Breast epithelium (tissue), 4 donors: ENCODE results near the gene PPP1R37. TPM values are rescaled to one million over a fixed set of nuclear protein-coding genes. Genes with fewer than 3 reads are reported as not detected.

Experiments used
- DNase-seq, 2 donors: peaks; one replicate each; pipeline ENCODE4 v3.0.0-alpha.2; 2019; ENCODE audit warnings: low spot score in 2 of 2
- H3K27ac ChIP-seq, 2 donors: fragments of 200-600 bp; sonication (generic) in 1 of 2; one replicate each; pipeline ENCODE4 v1.5.1; 2016 to 2019; ENCODE audit warnings: mild to moderate bottlenecking in 1 of 2
- H3K27me3 ChIP-seq, 2 donors: fragments of 200-600 bp; sonication (generic) in 1 of 2; one replicate each; pipeline versions ENCODE4 v1.5.1 to v1.6.0; 2017 to 2019; ENCODE audit warnings: control low read depth in 1 of 2, mild to moderate bottlenecking in 1 of 2
- H3K36me3 ChIP-seq: fragments of 200-600 bp; one replicate; pipeline ENCODE4 v1.5.1; 2019
- H3K4me1 ChIP-seq, 2 donors: fragments of 200-600 bp; sonication (generic); one replicate each; pipeline ENCODE4 v1.5.1; 2016 to 2019; ENCODE audit warnings: control low read depth in 1 of 2
- H3K4me3 ChIP-seq, 3 donors: fragments of 200-600 bp; sonication (generic); 1 replicate in 2 of 3; 2 replicates in 1 of 3; pipeline ENCODE4 v1.5.1; 2016 to 2019; ENCODE audit warnings: mild to moderate bottlenecking in 3 of 3, moderate library complexity in 2 of 3
- H3K9me3 ChIP-seq, 2 donors: fragments of 200-600 bp; sonication (generic) in 1 of 2; one replicate each; pipeline ENCODE4 v1.5.1; 2016 to 2019; ENCODE audit warnings: control low read depth in 1 of 2
- CTCF ChIP-seq, 3 donors: fragments of 450-650 bp; IDR thresholded peaks; one replicate each; pipeline ENCODE4 v1.5.1; 2016 to 2017; ENCODE audit warnings: antibody characterized with exemption in 3 of 3, mild to moderate bottlenecking in 3 of 3, moderate library complexity in 3 of 3
- POLR2A ChIP-seq: fragments of 450-650 bp; IDR thresholded peaks from one replicate; pipeline ENCODE4 v1.6.1; 2016; ENCODE audit warnings: antibody characterized with exemption, mild to moderate bottlenecking, moderate library complexity
- POLR2AphosphoS5 ChIP-seq, 3 donors: sonication (generic); formaldehyde crosslinking; IDR thresholded peaks; one replicate each; pipeline ENCODE4 v1.6.1; 2017; ENCODE audit warnings: antibody characterized with exemption in 3 of 3
- intact Hi-C: fragments of 100-400 bp; cut with DNase I; formaldehyde crosslinking; loops from one replicate; pipeline ENCODE4 v1.15.1; 2023; ENCODE audit warnings: low total_unique reads
- total RNA-seq, 3 donors: library from RNA; depleted of rRNA; stranded (reverse); fragments of >200 nt; gene quantifications; one replicate each; pipeline ENCODE4 v1.1.0, GENCODE V29; 2016

PPP1R37 gene
- total RNA-seq, 3 donors from 2014 or later, result 18.6 to 50.8 (median 33.8) TPM

DNA sequence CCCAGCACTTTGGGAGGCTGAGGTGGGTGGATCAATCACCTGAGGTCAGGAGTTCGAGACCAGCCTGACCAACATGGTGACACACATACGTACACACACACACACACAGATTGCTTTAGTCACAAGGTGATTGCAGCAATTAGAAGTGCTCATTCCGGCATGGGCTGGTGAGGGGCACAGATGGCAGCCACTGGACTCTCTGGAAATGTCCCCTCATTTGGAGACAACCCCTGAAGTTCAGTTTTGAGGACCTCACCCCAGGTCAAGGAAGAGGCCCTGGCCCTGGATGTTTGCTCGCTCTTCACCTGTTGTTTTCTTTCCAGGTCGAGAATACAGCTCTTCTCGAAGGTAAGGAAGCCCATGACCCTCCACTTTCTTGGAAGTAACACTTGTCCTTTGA is 22.8 kb upstream of the PPP1R37 start:
- no peaks in the 10 kb centered on the region for H3K27me3 ChIP-seq
- no peak overlapping the region for H3K4me3 ChIP-seq
- peaks cover 10 to 34% of the 10 kb centered on the region in 2 donors for H3K4me1 ChIP-seq
- peaks cover 8% of the 10 kb centered on the region for H3K36me3 ChIP-seq
- H3K9me3 ChIP-seq, result no peaks in the 10 kb centered on the region
- H3K27ac ChIP-seq, result peak overlapping the region; percentile 66 to 87
- no peak for TF ChIP-seq POLR2AphosphoS5 (IDR thresholded peaks at IDR 0.05)
- TF ChIP-seq CTCF (IDR thresholded peaks at IDR 0.05), result no peak
- no peak for TF ChIP-seq POLR2A
- DNase-seq, result no peak
- intact Hi-C loops, result no loop called here

GRCh38 chr19:45070861-45071544 is 22.0 kb upstream of the PPP1R37 start:
- H3K27me3 ChIP-seq, result no peaks in the 10 kb centered on the region
- H3K36me3 ChIP-seq, result peaks cover 8% of the 10 kb centered on the region
- peak overlapping the region; percentile 66 to 87 for H3K27ac ChIP-seq
- peaks cover 10 to 34% of the 10 kb centered on the region in 2 donors for H3K4me1 ChIP-seq
- peak overlapping the region in 1 of 3 donors; percentile 35 for H3K4me3 ChIP-seq
- intact Hi-C loops, result no loop called here
- TF ChIP-seq CTCF (IDR thresholded peaks at IDR 0.05) (no peak), POLR2A (no peak), POLR2AphosphoS5 (IDR thresholded peaks at IDR 0.05) (peak in 1 of 3 donors; percentile 67)
- DNase-seq, result peak; percentile 62 to 93
- H3K9me3 ChIP-seq, result no peaks in the 10 kb centered on the region

GRCh38 chr19:45071545-45071938 is 21.4 kb upstream of the PPP1R37 start:
- intact Hi-C loops, result no loop called here
- peak in 1 of 2 donors; percentile 67 for DNase-seq
- Histone ChIP-seq H3K4me1 (peaks cover 10 to 34% of the 10 kb centered on the region in 2 donors), H3K4me3 (peak overlapping the region in 1 of 3 donors; percentile 35), H3K27ac (peak overlapping the region; percentile 66 to 87), H3K9me3 (no peaks in the 10 kb centered on the region), H3K36me3 (peaks cover 8% of the 10 kb centered on the region), H3K27me3 (no peaks in the 10 kb centered on the region)
- TF ChIP-seq POLR2A (no peak), POLR2AphosphoS5 (IDR thresholded peaks at IDR 0.05) (peak in 1 of 3 donors; percentile 1)

DNA sequence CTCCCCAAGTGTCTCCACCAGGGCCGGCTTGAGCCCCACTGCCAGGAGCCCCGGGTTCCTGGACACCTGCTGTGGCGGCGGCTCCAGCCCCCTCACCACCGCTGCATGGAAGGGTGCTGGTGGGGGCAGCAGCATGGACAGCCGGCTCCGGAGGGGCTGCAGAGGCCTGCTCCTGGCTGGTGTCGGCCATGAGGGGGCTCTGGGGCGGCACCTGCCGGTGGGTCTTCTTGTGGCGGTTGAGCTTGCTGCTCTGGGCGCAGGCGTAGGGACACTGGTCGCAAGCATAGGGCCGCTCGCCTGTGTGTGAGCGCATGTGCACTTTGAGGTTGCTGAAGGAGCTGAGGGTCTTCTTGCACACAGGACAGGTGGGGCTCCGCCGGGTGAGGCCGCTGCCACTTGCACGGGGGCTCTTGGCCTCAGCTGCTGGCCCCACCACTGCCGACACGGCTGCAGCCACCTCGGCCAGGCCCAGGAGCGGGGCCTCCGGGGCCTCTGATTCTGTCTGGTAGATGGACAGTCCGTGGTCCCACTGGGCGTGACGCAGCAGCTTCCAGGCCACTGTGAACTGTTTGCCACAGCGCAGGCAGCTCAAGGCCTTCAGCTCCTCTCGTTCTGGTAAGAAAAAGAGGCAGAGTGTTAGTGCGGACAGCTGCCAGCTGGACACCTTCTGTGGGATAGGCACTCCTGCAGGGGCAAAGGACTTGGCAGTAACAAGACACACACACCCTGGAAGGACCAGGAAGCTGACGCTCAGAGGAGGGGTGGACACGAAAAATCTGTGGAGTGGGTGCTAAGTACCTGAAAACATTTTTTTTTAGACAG is 20.8 kb upstream of the PPP1R37 start:
- peak in 1 of 2 donors; percentile 67 for DNase-seq
- TF ChIP-seq CTCF (IDR thresholded peaks at IDR 0.05) (no peak), POLR2A (no peak), POLR2AphosphoS5 (IDR thresholded peaks at IDR 0.05) (no peak)
- Histone ChIP-seq H3K36me3 (peaks cover 8% of the 10 kb centered on the region), H3K27me3 (no peaks in the 10 kb centered on the region), H3K4me3 (peak overlapping the region in 1 of 3 donors; percentile 25), H3K27ac (peak overlapping the region; percentile 66 to 87), H3K4me1 (peaks cover 10 to 39% of the 10 kb centered on the region in 2 donors), H3K9me3 (no peaks in the 10 kb centered on the region)
- intact Hi-C loops, result no loop called here

DNA sequence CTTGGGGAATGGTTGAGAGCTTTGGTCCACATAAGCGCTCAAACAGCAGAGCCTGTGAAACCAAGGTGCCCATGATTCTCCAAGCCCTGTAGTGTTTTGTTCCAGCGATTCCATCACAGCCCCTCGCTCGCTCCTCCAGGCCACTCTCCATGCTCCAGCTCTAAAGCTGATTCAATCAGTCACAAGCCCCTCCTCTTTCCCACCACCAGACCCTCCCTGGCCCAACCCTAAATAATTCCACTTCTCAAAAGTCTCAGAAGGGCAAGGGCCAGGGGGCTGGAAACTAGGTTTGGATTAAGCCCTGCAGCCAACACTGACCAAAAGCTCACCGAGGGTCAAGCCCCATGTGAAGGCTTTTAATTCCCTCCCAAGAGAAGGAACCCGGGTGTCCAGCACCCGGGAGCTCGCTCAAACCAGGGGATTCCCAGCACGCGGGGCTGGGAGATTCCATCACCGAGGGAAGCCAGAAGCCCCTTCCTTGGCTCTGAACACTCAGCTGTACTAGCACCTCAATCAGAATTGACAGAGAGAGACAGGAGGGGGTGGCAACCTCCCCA is 18.2 kb upstream of the PPP1R37 start:
- intact Hi-C loops, result no loop called here
- Histone ChIP-seq H3K4me3 (peak overlapping the region in 2 of 3 donors; percentile 60 to 65), H3K27me3 (no peaks in the 10 kb centered on the region), H3K27ac (peak overlapping the region; percentile 70 to 75), H3K9me3 (no peaks in the 10 kb centered on the region), H3K36me3 (no peaks in the 10 kb centered on the region), H3K4me1 (peaks cover 4 to 30% of the 10 kb centered on the region in 2 donors)
- no peak for DNase-seq
- TF ChIP-seq CTCF (IDR thresholded peaks at IDR 0.05), result no peak
- no peak for TF ChIP-seq POLR2A
- TF ChIP-seq POLR2AphosphoS5 (IDR thresholded peaks at IDR 0.05), result no peak
